Effector CD8-positive, alpha-beta T cell (primary cell): ENCODE results near the gene VPS4A.
"Not testable (repeated sequence)": the region's sequence is repeated elsewhere in the genome, so short reads cannot be mapped to it uniquely, and the experiment has no call there.

ENCODE experiments used
- DNase-seq: peaks from one replicate; lab custom pipeline; 2025; lab: John Stamatoyannopoulos, UW
- total RNA-seq, 4 experiments: gene quantifications; one replicate each; lab custom pipeline; 2026; lab: John Stamatoyannopoulos, UW

Gene VPS4A
- 47.1 to 62.3 (median 56.5) reads per million in 4 experiments for total RNA-seq

GRCh38 chr16:69310653-69311532, at the start of gene VPS4A:
VPS4A (plus strand) TSS chr16:69311350; CDS start chr16:69311512, 162 bp downstream.
- DNase-seq = peak; percentile 95

GRCh38 chr16:69266334-69267063, 44.7 kb upstream of the VPS4A start:
- DNase-seq = no peak

- DNase-seq = no peak
Observed at GRCh38 chr16:69267633-69268032, 43.5 kb upstream of the VPS4A start.

- no peak for DNase-seq
Observed at GRCh38 chr16:69270395-69270794, 40.8 kb upstream of the VPS4A start.

- no peak for DNase-seq
Observed at GRCh38 chr16:69270831-69271230, 40.3 kb upstream of the VPS4A start.

- DNase-seq = no peak
Observed at GRCh38 chr16:69273009-69273408, 38.1 kb upstream of the VPS4A start.

- no peak for DNase-seq
Observed at GRCh38 chr16:69274699-69275235, 36.4 kb upstream of the VPS4A start.

- no peak for DNase-seq
Observed at GRCh38 chr16:69276148-69277115, 34.7 kb upstream of the VPS4A start.

- no peak for DNase-seq
Observed at GRCh38 chr16:69277413-69277812, 33.7 kb upstream of the VPS4A start.

GRCh38 chr16:69283851-69284250, 27.3 kb upstream of the VPS4A start:
- no peak for DNase-seq

GRCh38 chr16:69285240-69285639, 25.9 kb upstream of the VPS4A start:
- DNase-seq = no peak

GRCh38 chr16:69286941-69287713, 24.0 kb upstream of the VPS4A start:
- DNase-seq = peak; percentile 3

GRCh38 chr16:69291657-69292056, 19.5 kb upstream of the VPS4A start:
- not testable (repeated sequence) for DNase-seq

GRCh38 chr16:69293401-69293800, 17.7 kb upstream of the VPS4A start:
- no peak for DNase-seq

- no peak for DNase-seq
Observed at GRCh38 chr16:69294051-69294450, 17.1 kb upstream of the VPS4A start.

GRCh38 chr16:69296771-69297170, 14.4 kb upstream of the VPS4A start:
- not testable (repeated sequence) for DNase-seq

- no peak for DNase-seq
Observed at GRCh38 chr16:69298261-69298660, 12.9 kb upstream of the VPS4A start.

GRCh38 chr16:69301187-69301586, 10.0 kb upstream of the VPS4A start:
- DNase-seq = no peak

- no peak for DNase-seq
Observed at GRCh38 chr16:69301861-69302260, 9.3 kb upstream of the VPS4A start.

- no peak for DNase-seq
Observed at GRCh38 chr16:69302301-69302700, 8.8 kb upstream of the VPS4A start.

- no peak for DNase-seq
Observed at GRCh38 chr16:69306031-69306430, 5.1 kb upstream of the VPS4A start.
